Activated T-helper 1 cell treated with anti-CD3 and anti-CD28 coated beads, Interleukin-12 subunit alpha, Interleukin-12 subunit beta, Interleukin-2, Interleukin-4 antibody, amounts not matched to agents 30 ng/mL and 10 ng/mL and 1 ng/mL, durations not matched to agents 14 hours and 24 hours and 36 hours (primary cell): Measurements from ENCODE around the gene OR4F17. TPM values are rescaled to one million over a fixed set of nuclear protein-coding genes. Genes with fewer than 3 reads are reported as not detected.
"Not testable (repeated sequence)": the region's sequence is repeated elsewhere in the genome, so short reads cannot be mapped to it uniquely, and the experiment has no call there.

ENCODE experiments used
- DNase-seq: peaks from one replicate; pipeline ENCODE4 v3.0.0; 2021; ENCODE audit warnings: low spot score
- H3K27ac Mint-ChIP-seq: one replicate; pipeline ENCODE4 v1.8.0; 2021; ENCODE audit warnings: mild to moderate bottlenecking, mixed read lengths
- H3K27me3 Mint-ChIP-seq: one replicate; pipeline ENCODE4 v1.8.0; 2022; ENCODE audit warnings: mild to moderate bottlenecking, moderate library complexity, mixed read lengths; ENCODE audit not compliant: insufficient read depth
- H3K36me3 Mint-ChIP-seq: one replicate; pipeline ENCODE4 v1.8.0; 2021; ENCODE audit warnings: low read depth, mixed read lengths
- H3K4me1 Mint-ChIP-seq: one replicate; pipeline ENCODE4 v1.8.0; 2021; ENCODE audit warnings: low read depth, mixed read lengths
- H3K4me3 Mint-ChIP-seq: one replicate; pipeline ENCODE4 v1.8.0; 2021; ENCODE audit warnings: mild to moderate bottlenecking, moderate library complexity, mixed read lengths
- H3K9me3 Mint-ChIP-seq: one replicate; pipeline ENCODE4 v1.8.0; 2021; ENCODE audit warnings: mixed read lengths
- intact Hi-C: fragments of 100-400 bp; cut with micrococcal nuclease; formaldehyde crosslinking; loops from one replicate; pipeline ENCODE4 v1.15.1; 2024
- total RNA-seq: library from RNA; stranded (reverse); gene quantifications from 2 replicates; pipeline ENCODE4 v1.2.3, GENCODE V29; 2022

OR4F17 gene, protein sequence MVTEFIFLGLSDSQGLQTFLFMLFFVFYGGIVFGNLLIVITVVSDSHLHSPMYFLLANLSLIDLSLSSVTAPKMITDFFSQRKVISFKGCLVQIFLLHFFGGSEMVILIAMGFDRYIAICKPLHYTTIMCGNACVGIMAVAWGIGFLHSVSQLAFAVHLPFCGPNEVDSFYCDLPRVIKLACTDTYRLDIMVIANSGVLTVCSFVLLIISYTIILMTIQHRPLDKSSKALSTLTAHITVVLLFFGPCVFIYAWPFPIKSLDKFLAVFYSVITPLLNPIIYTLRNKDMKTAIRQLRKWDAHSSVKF
- not detected in 2 replicates for total RNA-seq

DNA sequence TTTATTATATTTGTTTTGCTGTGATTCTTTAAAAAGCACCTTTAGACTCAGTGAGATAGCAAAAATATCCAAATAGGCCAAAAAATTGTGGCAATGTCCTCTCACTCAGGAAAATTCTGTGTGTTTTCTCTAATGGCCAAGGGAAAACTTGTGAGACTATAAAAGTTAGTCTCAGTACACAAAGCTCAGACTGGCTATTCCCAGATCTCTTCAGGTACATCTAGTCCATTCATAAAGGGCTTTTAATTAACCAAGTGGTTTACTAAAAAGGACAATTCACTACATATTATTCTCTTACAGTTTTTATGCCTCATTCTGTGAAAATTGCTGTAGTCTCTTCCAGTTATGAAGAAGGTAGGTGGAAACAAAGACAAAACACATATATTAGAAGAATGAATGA is at the start of gene OR4F17:
Gene OR4F17, plus strand, starts transcription at position 301 of the 400 bp plus-strand sequence. CDS start 3,575 bp downstream, outside the sequence.
- DNase-seq, H3K4me3 Mint-ChIP-seq, H3K9me3 Mint-ChIP-seq, intact Hi-C loops, H3K4me1 Mint-ChIP-seq, H3K36me3 Mint-ChIP-seq, H3K27me3 Mint-ChIP-seq, H3K27ac Mint-ChIP-seq: not testable (repeated sequence)

DNA sequence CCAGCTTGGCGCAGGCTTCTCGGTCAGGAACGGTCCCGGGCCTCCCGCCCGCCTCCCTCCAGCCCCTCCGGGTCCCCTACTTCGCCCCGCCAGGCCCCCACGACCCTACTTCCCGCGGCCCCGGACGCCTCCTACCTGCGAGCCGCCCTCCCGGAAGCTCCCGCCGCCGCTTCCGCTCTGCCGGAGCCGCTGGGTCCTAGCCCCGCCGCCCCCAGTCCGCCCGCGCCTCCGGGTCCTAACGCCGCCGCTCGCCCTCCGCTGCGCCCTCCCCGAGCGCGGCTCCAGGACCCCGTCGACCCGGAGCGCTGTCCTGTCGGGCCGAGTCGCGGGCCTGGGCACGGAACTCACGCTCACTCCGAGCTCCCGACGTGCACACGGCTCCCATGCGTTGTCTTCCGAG is 36.1 kb upstream of the OR4F17 start:
- H3K27me3 Mint-ChIP-seq, H3K4me3 Mint-ChIP-seq, H3K4me1 Mint-ChIP-seq, intact Hi-C loops, H3K9me3 Mint-ChIP-seq, H3K27ac Mint-ChIP-seq, H3K36me3 Mint-ChIP-seq: not testable (repeated sequence)
- peak; percentile 40 for DNase-seq

DNA sequence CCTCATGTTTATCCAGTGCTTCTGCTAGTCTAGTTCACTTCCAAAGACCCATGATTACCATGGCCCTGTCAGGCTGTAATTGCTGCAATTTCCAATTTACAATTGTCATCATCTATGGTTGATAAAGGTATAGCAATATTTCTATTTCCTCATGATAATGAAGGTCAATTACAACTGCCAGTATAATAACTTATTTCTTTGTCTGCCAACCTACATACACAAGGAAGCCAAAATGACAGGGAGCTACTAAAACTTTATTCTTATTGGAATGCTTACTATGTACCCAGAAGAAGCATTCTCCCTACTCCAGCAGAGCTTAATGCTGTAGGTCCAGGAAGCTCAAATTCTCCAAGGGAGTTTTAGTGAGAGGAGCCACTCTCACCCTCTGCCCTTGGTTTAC is 24.0 kb upstream of the OR4F17 start:
- H3K36me3 Mint-ChIP-seq, H3K4me1 Mint-ChIP-seq, intact Hi-C loops, DNase-seq, H3K9me3 Mint-ChIP-seq, H3K27ac Mint-ChIP-seq, H3K4me3 Mint-ChIP-seq, H3K27me3 Mint-ChIP-seq: not testable (repeated sequence)

DNA sequence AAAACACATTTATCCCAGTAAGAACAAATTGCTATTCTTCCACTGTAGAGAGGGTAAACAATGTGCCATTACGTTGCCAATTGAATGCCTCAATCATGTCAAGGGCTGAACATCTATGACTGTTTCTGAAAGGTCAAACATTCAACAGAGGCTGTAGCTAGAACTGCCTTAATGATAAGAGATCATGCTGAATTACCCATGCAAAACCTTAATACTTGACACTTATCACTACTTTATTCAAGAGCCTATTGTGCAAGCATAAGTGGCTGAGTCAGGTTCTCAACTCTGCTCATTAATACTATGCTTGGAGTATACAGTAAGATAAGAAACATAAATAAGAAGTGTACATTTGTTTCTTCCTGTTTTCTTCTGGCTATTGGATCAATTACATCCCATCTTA is 23.3 kb upstream of the OR4F17 start:
- H3K27me3 Mint-ChIP-seq, intact Hi-C loops, DNase-seq, H3K27ac Mint-ChIP-seq, H3K9me3 Mint-ChIP-seq, H3K36me3 Mint-ChIP-seq, H3K4me1 Mint-ChIP-seq, H3K4me3 Mint-ChIP-seq: not testable (repeated sequence)

DNA sequence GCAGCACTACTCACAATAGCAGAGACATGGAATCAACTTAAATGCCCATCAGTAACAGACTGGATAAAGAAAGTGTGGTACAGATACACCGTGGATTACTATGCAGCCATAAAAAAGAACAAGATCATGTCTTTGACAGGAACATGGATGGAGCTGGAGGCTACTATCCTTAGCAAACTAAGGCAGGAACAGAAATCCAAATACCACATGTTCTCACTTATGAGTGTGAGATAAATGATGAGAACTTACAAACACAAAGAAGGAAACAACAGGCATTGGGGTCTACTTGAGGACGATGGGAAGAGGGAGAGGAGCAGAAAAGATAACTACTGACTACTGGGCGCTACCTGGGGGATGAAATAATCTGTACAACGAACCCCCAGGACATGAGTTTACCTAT is 16.2 kb upstream of the OR4F17 start:
- H3K4me1 Mint-ChIP-seq, DNase-seq, H3K9me3 Mint-ChIP-seq, H3K27ac Mint-ChIP-seq, H3K27me3 Mint-ChIP-seq, H3K36me3 Mint-ChIP-seq, intact Hi-C loops, H3K4me3 Mint-ChIP-seq: not testable (repeated sequence)

DNA sequence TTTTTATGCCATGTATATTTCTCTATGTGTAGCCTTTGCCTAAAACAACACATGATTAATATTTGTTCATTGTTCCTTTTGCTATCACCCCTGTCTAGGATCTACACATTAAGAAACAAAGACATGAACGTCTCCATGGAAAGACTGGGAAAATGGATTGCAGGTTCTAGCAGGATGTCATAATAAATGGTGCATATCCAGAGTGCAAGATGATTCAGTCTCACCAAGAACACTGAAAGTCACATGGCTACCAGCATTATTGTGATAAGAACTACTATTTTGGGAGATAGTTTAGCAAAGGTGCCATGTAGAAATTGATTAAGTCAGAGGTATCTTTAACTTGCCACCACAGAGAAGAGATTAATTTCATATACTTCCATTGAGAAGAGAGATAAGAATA is 12.1 kb upstream of the OR4F17 start:
- H3K36me3 Mint-ChIP-seq, H3K4me1 Mint-ChIP-seq, intact Hi-C loops, H3K9me3 Mint-ChIP-seq, H3K27ac Mint-ChIP-seq, DNase-seq, H3K27me3 Mint-ChIP-seq, H3K4me3 Mint-ChIP-seq: not testable (repeated sequence)

DNA sequence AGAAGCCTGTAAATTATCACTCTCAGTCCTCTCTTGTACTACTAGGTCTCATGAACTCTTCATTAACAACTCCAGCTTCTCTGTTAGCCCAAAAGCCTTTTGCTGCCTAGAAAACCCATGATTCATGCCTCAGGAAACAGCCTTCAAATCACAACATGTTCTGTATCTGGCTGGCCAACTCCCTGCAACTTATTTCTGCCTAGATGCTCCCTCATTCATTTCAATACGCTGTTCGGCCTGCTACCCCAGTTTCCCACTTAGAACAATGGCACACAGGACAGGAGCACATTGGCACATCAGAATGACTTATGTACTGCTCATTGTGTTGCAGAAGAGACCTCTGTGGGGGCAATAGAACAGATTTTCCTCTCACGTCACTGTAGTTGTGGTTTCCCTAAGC is 9.3 kb upstream of the OR4F17 start:
- intact Hi-C loops, H3K4me1 Mint-ChIP-seq, H3K9me3 Mint-ChIP-seq, DNase-seq, H3K4me3 Mint-ChIP-seq, H3K27ac Mint-ChIP-seq, H3K27me3 Mint-ChIP-seq, H3K36me3 Mint-ChIP-seq: not testable (repeated sequence)

DNA sequence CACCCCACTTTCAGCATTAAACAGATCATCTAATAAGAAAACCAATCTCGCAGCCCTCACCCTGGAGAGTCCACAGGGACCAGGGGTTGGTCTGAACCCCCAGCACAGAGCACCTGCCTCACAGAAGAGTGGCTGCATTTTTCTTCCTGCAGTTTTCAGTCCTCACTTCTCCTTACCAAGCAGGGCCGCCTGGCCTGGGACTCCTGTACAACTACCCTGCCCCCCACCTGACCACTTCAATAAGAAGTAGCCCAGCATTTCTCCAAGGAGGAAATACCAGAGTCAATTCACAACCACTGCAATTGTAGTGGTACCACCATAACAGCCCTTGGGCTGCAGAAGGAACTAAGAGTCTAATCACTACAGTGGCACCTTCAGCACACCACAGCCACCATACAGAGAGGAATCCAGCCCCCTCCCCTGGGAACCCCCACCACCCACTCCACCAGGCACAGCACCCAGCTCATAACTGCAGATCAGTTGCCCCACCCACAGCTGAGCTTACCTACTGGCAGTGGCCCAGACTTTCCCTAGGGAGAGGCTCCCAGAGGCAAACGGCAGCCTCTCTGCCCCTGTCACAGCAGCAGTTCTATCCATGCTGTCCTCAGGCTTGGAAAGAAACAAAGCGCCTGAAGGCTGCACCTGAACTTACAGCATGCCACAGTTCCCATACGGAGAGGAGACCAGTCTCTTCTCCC is 13.7 kb downstream of the OR4F17 start:
- H3K27ac Mint-ChIP-seq, H3K4me3 Mint-ChIP-seq, H3K36me3 Mint-ChIP-seq, intact Hi-C loops, H3K4me1 Mint-ChIP-seq, DNase-seq, H3K27me3 Mint-ChIP-seq, H3K9me3 Mint-ChIP-seq: not testable (repeated sequence)

Other genes starting within 250 kb of the OR4F17 start
- 0.16 and 0.34 TPM in 2 replicates for gene PLPP2, start 184.3 kb downstream of the OR4F17 start, total RNA-seq
- 32.0 and 34.2 TPM in 2 replicates for gene MIER2, start 237.7 kb downstream of the OR4F17 start, total RNA-seq